SU-DHL-6 (cell line): ENCODE data around the gene QSOX2.

Experiments
- H2AFZ ChIP-seq: fragments of 200-600 bp; sonication (generic); 2 replicates; pipeline ENCODE4 v1.6.1; 2014; ENCODE audit warnings: low read depth, mild to moderate bottlenecking, moderate library complexity, mixed read lengths, antibody characterized with exemption, low read length; ENCODE audit not compliant: severe bottlenecking
- H3F3A ChIP-seq: fragments of 200-600 bp; shearing (Covaris generic); 2 replicates; pipeline ENCODE4 v1.6.0; 2016; ENCODE audit warnings: antibody characterized with exemption, mild to moderate bottlenecking; ENCODE audit not compliant: insufficient read depth
- H3K27ac ChIP-seq: fragments of 200-600 bp; sonication (generic); 2 replicates; pipeline ENCODE4 v1.5.1; 2016; ENCODE audit warnings: low read depth, mild to moderate bottlenecking, low read length, moderate library complexity, mixed read lengths
- H3K27me3 ChIP-seq: fragments of 200-600 bp; sonication (generic), shearing (Covaris generic); 2 replicates; pipeline ENCODE4 v1.6.0; 2014; ENCODE audit warnings: mild to moderate bottlenecking, low read length
- H3K36me3 ChIP-seq: fragments of 200-600 bp; sonication (generic); 2 replicates; pipeline ENCODE4 v1.6.1; 2014; ENCODE audit warnings: mild to moderate bottlenecking, low read length, mixed read lengths
- H3K4me2 ChIP-seq: fragments of 300-600, 200-600 bp; shearing (Covaris generic), sonication (generic); 2 replicates; pipeline ENCODE4 v1.6.0; 2014; ENCODE audit warnings: low read length, low read depth, mild to moderate bottlenecking; ENCODE audit not compliant: poor library complexity, severe bottlenecking
- H3K4me3 ChIP-seq: fragments of 200-600 bp; sonication (generic); 2 replicates; pipeline ENCODE4 v1.5.1; 2014; ENCODE audit warnings: antibody characterized with exemption, low read length, mild to moderate bottlenecking, mixed read lengths; ENCODE audit not compliant: insufficient read depth, poor library complexity, severe bottlenecking
- H3K79me2 ChIP-seq: fragments of 200-600 bp; sonication (generic); 2 replicates; pipeline ENCODE4 v1.6.1; 2014; ENCODE audit warnings: mild to moderate bottlenecking, low read length, moderate library complexity; ENCODE audit not compliant: insufficient read depth
- H3K9ac ChIP-seq: fragments of 200-600 bp; sonication (generic); 2 replicates; pipeline ENCODE4 v1.7.0; 2014; ENCODE audit warnings: mild to moderate bottlenecking, low read length
- H3K9me2 ChIP-seq: fragments of 200-600 bp; sonication (generic); replicated peaks from 2 replicates; pipeline ENCODE4 v1.6.1; 2014; ENCODE audit warnings: low read length; ENCODE audit not compliant: insufficient read depth
- H3K9me3 ChIP-seq: fragments of 200-600 bp; sonication (generic); 2 replicates; pipeline ENCODE4 v1.6.1; 2014; ENCODE audit warnings: low read length, mixed read lengths; ENCODE audit not compliant: insufficient read depth
- H4K20me1 ChIP-seq: fragments of 200-600 bp; sonication (generic); 2 replicates; pipeline ENCODE4 v1.6.1; 2014; ENCODE audit warnings: low read depth, mild to moderate bottlenecking, antibody characterized with exemption, low read length, moderate library complexity, mixed read lengths
- EZH2phosphoT487 ChIP-seq: fragments of 200-600 bp; sonication (generic), shearing (Covaris generic); conservative IDR thresholded peaks from 2 replicates; pipeline ENCODE4 v1.6.1; 2018; ENCODE audit warnings: mild to moderate bottlenecking, antibody characterized with exemption, low read length, moderate library complexity, mixed read lengths
- TF ChIP-seq, protein P1 (sequence below): fragments of 200-600 bp; sonication (generic); IDR thresholded peaks from one replicate; pipeline ENCODE4 v1.5.1; 2017; ENCODE audit warnings: antibody characterized with exemption, mild to moderate bottlenecking, low read length, moderate library complexity; ENCODE audit not compliant: insufficient read depth, poor library complexity, severe bottlenecking

Gene QSOX2

DNA sequence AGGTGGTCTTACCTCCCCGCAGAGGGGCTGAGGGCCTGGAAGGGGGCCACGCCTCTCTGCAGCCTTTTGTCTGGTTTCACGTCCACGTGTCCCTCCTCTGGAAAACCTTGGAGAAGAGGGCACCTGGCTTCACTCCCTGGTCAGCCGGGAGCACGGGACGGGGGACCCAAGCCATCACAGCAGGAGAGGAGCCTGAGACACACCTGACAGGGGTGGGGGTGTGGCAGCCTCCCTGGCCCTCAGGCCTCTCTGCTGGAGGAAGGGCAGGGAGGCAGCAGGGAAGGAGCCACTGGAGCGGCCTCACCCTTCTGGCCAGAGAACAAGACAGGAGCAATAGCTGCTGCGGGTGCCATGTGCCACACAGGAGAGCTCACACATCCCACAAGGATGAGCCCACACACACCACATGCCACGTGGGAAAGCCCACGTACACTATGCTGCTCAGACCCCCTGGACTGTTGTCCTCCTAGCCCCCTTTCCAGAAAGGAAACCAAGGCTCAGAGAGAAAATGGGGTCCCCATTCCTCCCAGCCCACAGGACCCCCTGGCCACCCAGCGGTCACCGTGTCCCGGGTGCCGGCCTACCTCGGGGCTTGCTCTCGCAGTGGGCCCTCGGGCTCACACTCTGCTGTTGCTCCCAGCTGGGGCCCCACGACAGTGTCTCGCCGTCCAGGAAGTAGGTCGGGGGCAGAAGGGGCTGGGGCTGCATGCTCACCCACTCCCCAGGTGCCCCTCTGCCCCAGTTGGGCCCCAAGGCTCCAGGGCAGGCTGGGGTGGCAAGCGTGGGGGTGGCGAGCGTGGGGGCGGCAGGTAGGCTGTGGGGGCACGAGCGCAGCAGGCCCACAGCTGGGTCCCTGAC, 40.1 kb upstream of the QSOX2 start:
- Histone ChIP-seq H2AFZ (no peak overlapping the region), H3K4me3 (no peak overlapping the region), H3K27ac (no peak overlapping the region), H3K9me3 (no peaks in the 10 kb centered on the region), H3K4me2 (no peak overlapping the region), H3K9me2 (no peaks in the 10 kb centered on the region), H3K36me3 (no peaks in the 10 kb centered on the region), H3K79me2 (no peaks in the 10 kb centered on the region), H3K27me3 (no peaks in the 10 kb centered on the region), H4K20me1 (no peaks in the 10 kb centered on the region), H3K9ac (no peak overlapping the region), H3F3A (no peaks in the 10 kb centered on the region)
- TF ChIP-seq, protein P1, sequence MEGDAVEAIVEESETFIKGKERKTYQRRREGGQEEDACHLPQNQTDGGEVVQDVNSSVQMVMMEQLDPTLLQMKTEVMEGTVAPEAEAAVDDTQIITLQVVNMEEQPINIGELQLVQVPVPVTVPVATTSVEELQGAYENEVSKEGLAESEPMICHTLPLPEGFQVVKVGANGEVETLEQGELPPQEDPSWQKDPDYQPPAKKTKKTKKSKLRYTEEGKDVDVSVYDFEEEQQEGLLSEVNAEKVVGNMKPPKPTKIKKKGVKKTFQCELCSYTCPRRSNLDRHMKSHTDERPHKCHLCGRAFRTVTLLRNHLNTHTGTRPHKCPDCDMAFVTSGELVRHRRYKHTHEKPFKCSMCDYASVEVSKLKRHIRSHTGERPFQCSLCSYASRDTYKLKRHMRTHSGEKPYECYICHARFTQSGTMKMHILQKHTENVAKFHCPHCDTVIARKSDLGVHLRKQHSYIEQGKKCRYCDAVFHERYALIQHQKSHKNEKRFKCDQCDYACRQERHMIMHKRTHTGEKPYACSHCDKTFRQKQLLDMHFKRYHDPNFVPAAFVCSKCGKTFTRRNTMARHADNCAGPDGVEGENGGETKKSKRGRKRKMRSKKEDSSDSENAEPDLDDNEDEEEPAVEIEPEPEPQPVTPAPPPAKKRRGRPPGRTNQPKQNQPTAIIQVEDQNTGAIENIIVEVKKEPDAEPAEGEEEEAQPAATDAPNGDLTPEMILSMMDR, result no peak
- TF ChIP-seq EZH2phosphoT487, result no peak

DNA sequence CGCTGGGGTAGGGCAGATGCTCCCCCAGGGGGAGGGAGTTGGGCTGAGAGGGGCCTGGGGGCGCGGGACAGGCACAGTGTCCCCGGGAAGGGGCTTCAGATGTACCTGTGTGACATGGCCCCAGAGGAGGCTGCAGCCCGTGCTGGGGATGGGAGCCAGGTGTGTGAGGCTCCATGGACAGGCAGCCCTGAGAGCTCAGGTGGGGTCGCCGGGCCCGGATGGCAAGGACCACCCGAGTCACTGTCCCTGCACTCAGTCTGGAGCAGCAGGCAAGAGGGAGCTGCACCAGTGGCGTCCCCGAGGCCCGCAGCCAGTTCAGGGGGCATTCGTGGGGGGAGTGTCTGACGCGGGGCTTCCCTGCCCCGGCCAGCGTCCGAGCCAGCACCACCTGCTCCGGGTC, 39.3 kb upstream of the QSOX2 start:
- no peak overlapping the region for H2AFZ ChIP-seq
- no peaks in the 10 kb centered on the region for H3K9me3 ChIP-seq
- no peak overlapping the region for H3K27ac ChIP-seq
- H3K4me3 ChIP-seq, result no peak overlapping the region
- H3K27me3 ChIP-seq, result no peaks in the 10 kb centered on the region
- no peak overlapping the region for H3K9ac ChIP-seq
- no peaks in the 10 kb centered on the region for H3K36me3 ChIP-seq
- no peaks in the 10 kb centered on the region for H4K20me1 ChIP-seq
- H3K4me2 ChIP-seq, result no peak overlapping the region
- TF ChIP-seq, protein P1, result no peak
- TF ChIP-seq EZH2phosphoT487, result no peak
- H3K79me2 ChIP-seq, result no peaks in the 10 kb centered on the region
- no peaks in the 10 kb centered on the region for H3K9me2 ChIP-seq
- no peaks in the 10 kb centered on the region for H3F3A ChIP-seq

DNA sequence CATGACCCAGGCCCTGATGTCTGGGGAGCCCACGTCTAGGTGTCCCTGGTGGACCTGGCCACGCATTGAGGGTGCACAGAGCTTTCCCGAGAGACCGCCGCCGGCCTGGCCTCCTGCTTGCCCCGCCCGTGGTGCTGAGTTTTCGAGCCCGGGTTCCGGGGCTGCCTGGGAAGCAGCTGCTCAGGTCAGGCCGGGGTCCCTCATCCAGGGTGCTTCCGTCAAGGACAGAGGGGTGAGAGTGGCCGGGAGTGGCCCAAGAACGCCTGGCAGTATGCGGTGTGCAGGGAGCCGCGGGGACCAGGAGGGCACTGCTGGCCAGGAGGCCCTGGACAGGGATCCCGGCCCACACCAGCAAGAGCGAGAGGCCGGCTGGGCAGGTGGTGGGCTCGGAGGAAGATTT, 38.7 kb upstream of the QSOX2 start:
- Histone ChIP-seq H2AFZ (no peak overlapping the region), H3K9me3 (no peaks in the 10 kb centered on the region), H3K36me3 (no peaks in the 10 kb centered on the region), H3K79me2 (no peaks in the 10 kb centered on the region), H3K9me2 (no peaks in the 10 kb centered on the region), H4K20me1 (no peaks in the 10 kb centered on the region), H3K9ac (no peak overlapping the region), H3K27me3 (no peaks in the 10 kb centered on the region), H3F3A (no peaks in the 10 kb centered on the region), H3K4me2 (no peak overlapping the region), H3K4me3 (no peak overlapping the region), H3K27ac (no peak overlapping the region)
- TF ChIP-seq, protein P1, result no peak
- no peak for TF ChIP-seq EZH2phosphoT487
